Activated T-cell treated with anti-CD3 and anti-CD28 coated beads, Interleukin-2, amount 50 U/mL, for 1 hour (primary cell): ENCODE measurements around the gene MTG1.
"Not testable (repeated sequence)": the region's sequence is repeated elsewhere in the genome, so short reads cannot be mapped to it uniquely, and the experiment has no call there.

Experiments
- DNase-seq: peaks from one replicate; pipeline ENCODE4 v3.0.0-alpha.2; 2020

The MTG1 gene

GRCh38 chr10:133454204-133454893 is 60.4 kb downstream of the MTG1 start:
- DNase-seq = no peak

GRCh38 chr10:133455196-133455595 is 61.2 kb downstream of the MTG1 start:
- DNase-seq = no peak

- DNase-seq = no peak
Observed at GRCh38 chr10:133455611-133456031, 61.7 kb downstream of the MTG1 start.

- DNase-seq = no peak
Observed at GRCh38 chr10:133456041-133456951, 62.3 kb downstream of the MTG1 start.

- DNase-seq = no peak
Observed at GRCh38 chr10:133457100-133457841, 63.3 kb downstream of the MTG1 start.

GRCh38 chr10:133458021-133458709 is 64.2 kb downstream of the MTG1 start:
- no peak for DNase-seq

- no peak for DNase-seq
Observed at GRCh38 chr10:133458710-133459453, 64.9 kb downstream of the MTG1 start.

GRCh38 chr10:133459454-133460207 is 65.7 kb downstream of the MTG1 start:
- no peak for DNase-seq

- no peak for DNase-seq
Observed at GRCh38 chr10:133460208-133460769, 66.3 kb downstream of the MTG1 start.

GRCh38 chr10:133461027-133461426 is 67.1 kb downstream of the MTG1 start:
- no peak for DNase-seq

GRCh38 chr10:133461841-133462240 is 67.9 kb downstream of the MTG1 start:
- DNase-seq = no peak

GRCh38 chr10:133462512-133463305 is 68.8 kb downstream of the MTG1 start:
- no peak for DNase-seq

GRCh38 chr10:133464582-133465031 is 70.7 kb downstream of the MTG1 start:
- DNase-seq = no peak

- no peak for DNase-seq
Observed at GRCh38 chr10:133465191-133465949, 71.4 kb downstream of the MTG1 start.

- DNase-seq = no peak
Observed at GRCh38 chr10:133465950-133466474, 72.1 kb downstream of the MTG1 start.

- DNase-seq = no peak
Observed at GRCh38 chr10:133466683-133467275, 72.8 kb downstream of the MTG1 start.

- DNase-seq = no peak
Observed at GRCh38 chr10:133467286-133467911, 73.4 kb downstream of the MTG1 start.

GRCh38 chr10:133469205-133469604 is 75.2 kb downstream of the MTG1 start:
- DNase-seq = not testable (repeated sequence)
